Measurements from ENCODE around the gene POLR2B.
A peak's percentile ranks its signal among the peaks of the same experiment; 100 is the strongest.

POLR2B gene

GRCh38 chr4:57013543-57014120, 34.9 kb downstream of the POLR2B start:
- no peak for TF ChIP-seq CTCF (IDR thresholded peaks at IDR 0.05; ENCODE audit: low read depth, low read length, missing control alignments)
- DNase-seq (ENCODE audit: low read depth): no peak
- no peak overlapping the region for H3K4me3 ChIP-seq (ENCODE audit: low read depth, low read length)

GRCh38 chr4:57018980-57019379, 40.3 kb downstream of the POLR2B start:
- H3K4me3 ChIP-seq (ENCODE audit: low read depth, low read length): no peak overlapping the region
- no peak for TF ChIP-seq CTCF (IDR thresholded peaks at IDR 0.05; ENCODE audit: low read depth, low read length, missing control alignments)
- DNase-seq (ENCODE audit: low read depth): no peak

GRCh38 chr4:57020467-57021101, 41.9 kb downstream of the POLR2B start:
- no peak for TF ChIP-seq CTCF (IDR thresholded peaks at IDR 0.05; ENCODE audit: low read depth, low read length, missing control alignments)
- DNase-seq (ENCODE audit: low read depth): no peak
- H3K4me3 ChIP-seq (ENCODE audit: low read depth, low read length): no peak overlapping the region

- TF ChIP-seq CTCF (IDR thresholded peaks at IDR 0.05; ENCODE audit: low read depth, low read length, missing control alignments): no peak
- DNase-seq (ENCODE audit: low read depth): no peak
- no peak overlapping the region for H3K4me3 ChIP-seq (ENCODE audit: low read depth, low read length)
These were observed 44.4 kb downstream of the POLR2B start for GRCh38 chr4:57023104-57023503.

GRCh38 chr4:57034520-57034919, 55.8 kb downstream of the POLR2B start:
- no peak for DNase-seq (ENCODE audit: low read depth)
- TF ChIP-seq CTCF (IDR thresholded peaks at IDR 0.05; ENCODE audit: low read depth, low read length, missing control alignments): no peak
- H3K4me3 ChIP-seq (ENCODE audit: low read depth, low read length): no peak overlapping the region

GRCh38 chr4:57037982-57038604, 59.4 kb downstream of the POLR2B start:
- no peak for DNase-seq (ENCODE audit: low read depth)
- no peak overlapping the region for H3K4me3 ChIP-seq (ENCODE audit: low read depth, low read length)
- peak; percentile 82 for TF ChIP-seq CTCF (IDR thresholded peaks at IDR 0.05; ENCODE audit: low read depth, low read length, missing control alignments)
